Left ventricle myocardium inferior (tissue), 1 donor: ENCODE data around the gene UTRN. TPM values are rescaled to one million over a fixed set of nuclear protein-coding genes. Genes with fewer than 3 reads are reported as not detected.
A peak's percentile ranks its signal among the peaks of the same experiment; 100 is the strongest.

Experiments used
- DNase-seq: peaks from one replicate; pipeline ENCODE4 v3.0.0-alpha.2; 2020
- H3K27ac ChIP-seq: fragments of 200-600 bp; replicated peaks from 2 replicates; pipeline ENCODE4 v1.8.0; 2021
- H3K27me3 ChIP-seq: fragments of 200-600 bp; 2 replicates; pipeline ENCODE4 v1.8.0; 2021; ENCODE audit warnings: low read depth
- H3K36me3 ChIP-seq: fragments of 200-600 bp; 2 replicates; pipeline ENCODE4 v1.8.0; 2021
- H3K4me1 ChIP-seq: fragments of 200-600 bp; 2 replicates; pipeline ENCODE4 v1.8.0; 2021
- H3K4me3 ChIP-seq: fragments of 200-600 bp; 2 replicates; pipeline ENCODE4 v1.8.0; 2021; ENCODE audit warnings: mild to moderate bottlenecking, moderate library complexity
- H3K9me3 ChIP-seq: fragments of 200-600 bp; replicated peaks from 2 replicates; pipeline ENCODE4 v1.8.0; 2021
- CTCF ChIP-seq: fragments of 200-600 bp; IDR thresholded peaks from 2 replicates; pipeline ENCODE4 v1.8.0; 2021; ENCODE audit warnings: antibody characterized with exemption, mild to moderate bottlenecking, borderline replicate concordance
- intact Hi-C: fragments of 100-400 bp; cut with micrococcal nuclease; formaldehyde crosslinking; loops from one replicate; pipeline ENCODE4 v1.11.0; 2022
- total RNA-seq: library from RNA; stranded (reverse); fragmentation: NEBNext Ultra II Directional; extraction: Animal tissue kit (Norgen Biotek cat#: 25700); gene quantifications from one replicate; pipeline ENCODE4 v1.2.1, GENCODE V29; 2021
- donor health status: DM: no; HTN: yes; CAD: no; lungs with severe emphysema.

The UTRN gene
- total RNA-seq, 1 donor from 2014 or later: 68.3 TPM

- no peaks in the 10 kb centered on the region for H3K27me3 ChIP-seq
- H3K27ac ChIP-seq: peak overlapping the region; percentile 98
- peak overlapping the region; percentile 96 for H3K4me3 ChIP-seq
- H3K9me3 ChIP-seq: no peaks in the 10 kb centered on the region
- peaks cover 48% of the 10 kb centered on the region for H3K4me1 ChIP-seq
- no peak for TF ChIP-seq CTCF
- intact Hi-C loops: loop anchor here (5.0 to 10.0 kb wide), 2 partner anchors 67 to 180 kb away; no protein-coding TSS in a partner anchor
- H3K36me3 ChIP-seq: no peaks in the 10 kb centered on the region
- no peak for DNase-seq
Observed at GRCh38 chr6:144284478-144284782, 705 bp upstream of the UTRN start.

GRCh38 chr6:144285548-144285797 lies 338 bp downstream of the UTRN start:
- H3K4me1 ChIP-seq: peaks cover 48% of the 10 kb centered on the region
- no peaks in the 10 kb centered on the region for H3K9me3 ChIP-seq
- peak overlapping the region; percentile 96 for H3K4me3 ChIP-seq
- DNase-seq: no peak
- no peaks in the 10 kb centered on the region for H3K27me3 ChIP-seq
- intact Hi-C loops: loop anchor here (10.0 kb wide), 1 partner anchor 181 kb away; no protein-coding TSS in a partner anchor
- no peaks in the 10 kb centered on the region for H3K36me3 ChIP-seq
- TF ChIP-seq CTCF: no peak
- H3K27ac ChIP-seq: peak overlapping the region; percentile 98

DNA sequence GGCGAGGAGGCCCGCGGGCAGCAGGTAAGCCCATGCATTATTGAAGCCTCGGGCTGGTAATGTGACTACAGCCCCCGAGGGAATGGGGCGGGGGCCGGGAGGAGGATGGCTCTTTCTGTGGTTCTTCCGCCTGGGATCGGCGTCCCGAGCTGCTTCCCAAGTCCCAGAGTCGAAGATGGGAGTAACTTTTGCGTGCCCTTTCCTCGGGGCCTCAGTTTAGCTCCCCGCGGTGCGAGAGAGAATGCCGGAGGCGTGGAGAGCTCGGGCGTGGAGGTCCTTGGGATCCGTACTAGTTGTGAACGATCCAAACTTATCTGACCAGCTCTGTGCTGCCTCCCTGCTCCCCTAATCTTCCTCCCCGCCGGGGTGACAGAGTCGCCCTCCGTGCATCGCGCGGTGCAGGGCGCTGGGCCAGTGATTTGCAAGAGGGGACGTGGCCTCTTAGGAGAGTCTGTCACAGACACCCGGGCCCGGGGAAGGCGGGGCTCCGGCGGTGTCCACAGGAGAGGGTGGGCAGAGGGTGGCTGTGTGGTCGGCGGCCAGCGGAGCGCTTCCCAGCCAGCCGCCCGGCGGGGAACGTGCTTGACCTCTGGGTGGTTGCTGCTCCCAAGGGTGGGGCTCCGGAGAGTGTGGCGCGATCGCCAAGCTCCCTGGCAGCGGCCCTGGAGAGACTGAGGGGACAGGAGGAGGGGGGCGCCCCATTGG lies 815 bp downstream of the UTRN start:
- H3K27ac ChIP-seq: peak overlapping the region; percentile 98
- H3K4me1 ChIP-seq: peaks cover 48% of the 10 kb centered on the region
- peak overlapping the region; percentile 96 for H3K4me3 ChIP-seq
- no peaks in the 10 kb centered on the region for H3K9me3 ChIP-seq
- no peaks in the 10 kb centered on the region for H3K27me3 ChIP-seq
- H3K36me3 ChIP-seq: no peaks in the 10 kb centered on the region
- DNase-seq: peak; percentile 83
- intact Hi-C loops: loop anchor here (10.0 kb wide), 1 partner anchor 181 kb away; no protein-coding TSS in a partner anchor
- no peak for TF ChIP-seq CTCF

DNA sequence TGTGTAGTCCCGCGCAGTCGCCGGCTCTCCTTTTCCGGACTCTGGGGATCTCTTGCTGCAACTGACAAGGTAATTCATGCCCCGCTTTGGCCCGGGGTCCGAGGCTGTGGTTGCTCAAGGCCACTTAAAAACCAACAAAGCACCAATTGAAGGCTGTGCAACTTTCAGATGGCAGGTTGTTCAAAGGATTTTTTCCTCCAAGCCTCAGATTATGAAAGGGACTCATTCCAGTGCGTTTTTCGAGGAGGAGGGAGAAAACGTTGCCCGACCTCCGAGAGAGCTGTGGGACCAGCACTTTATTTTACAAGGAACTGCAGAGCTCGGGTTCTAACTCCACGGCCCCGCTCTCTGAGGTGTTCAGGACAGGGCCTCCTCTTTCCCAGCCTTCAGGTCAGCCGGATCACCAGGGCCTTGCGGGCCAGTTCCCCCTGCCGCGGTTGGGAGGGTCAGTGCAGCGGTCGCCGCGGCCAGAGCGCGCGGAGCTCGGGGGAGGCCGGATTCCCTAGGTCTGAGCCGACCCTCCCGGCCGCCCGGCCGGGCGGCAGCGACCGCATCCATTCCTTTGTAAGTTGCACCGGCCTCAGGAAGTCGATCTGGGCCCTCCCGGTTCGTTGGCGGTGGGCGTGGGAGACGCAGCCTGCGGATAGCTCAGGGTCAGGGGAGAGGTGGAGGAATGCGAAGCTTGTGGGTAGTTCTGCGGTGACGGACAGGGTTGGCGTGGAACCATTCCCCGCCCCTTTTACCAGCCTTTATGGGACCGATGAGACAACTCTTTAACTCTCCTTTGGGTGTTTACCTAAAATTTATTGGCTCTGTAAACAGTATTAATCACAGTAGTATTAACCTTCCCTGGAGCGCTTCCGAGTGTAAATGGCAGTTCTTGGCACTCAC lies 1.6 kb downstream of the UTRN start:
- Histone ChIP-seq H3K27me3 (no peaks in the 10 kb centered on the region), H3K27ac (peak overlapping the region; percentile 98), H3K9me3 (no peaks in the 10 kb centered on the region), H3K4me1 (peaks cover 48% of the 10 kb centered on the region), H3K4me3 (peak overlapping the region; percentile 96), H3K36me3 (peaks cover 3% of the 10 kb centered on the region)
- DNase-seq: peak; percentile 79
- TF ChIP-seq CTCF: no peak
- intact Hi-C loops: loop anchor here (10.0 kb wide), 1 partner anchor 182 kb away; no protein-coding TSS in a partner anchor

GRCh38 chr6:144289006-144289405 lies 3.9 kb downstream of the UTRN start:
- Histone ChIP-seq H3K27ac (no peak overlapping the region), H3K4me1 (peaks cover 56% of the 10 kb centered on the region)
- no peak for DNase-seq

More at GRCh38 chr6:144289006-144289405, 3.9 kb downstream of the UTRN start:
- H3K9me3 ChIP-seq: no peaks in the 10 kb centered on the region
- intact Hi-C loops: loop anchor here (10.0 kb wide), 1 partner anchor 184 kb away; no protein-coding TSS in a partner anchor
- H3K4me3 ChIP-seq: no peak overlapping the region
- H3K27me3 ChIP-seq: no peaks in the 10 kb centered on the region
- no peak for TF ChIP-seq CTCF
- peaks cover 15% of the 10 kb centered on the region for H3K36me3 ChIP-seq
